ENCODE data around the gene DSP.
A peak's percentile ranks its signal among the peaks of the same experiment; 100 is the strongest.

Gene DSP

DNA sequence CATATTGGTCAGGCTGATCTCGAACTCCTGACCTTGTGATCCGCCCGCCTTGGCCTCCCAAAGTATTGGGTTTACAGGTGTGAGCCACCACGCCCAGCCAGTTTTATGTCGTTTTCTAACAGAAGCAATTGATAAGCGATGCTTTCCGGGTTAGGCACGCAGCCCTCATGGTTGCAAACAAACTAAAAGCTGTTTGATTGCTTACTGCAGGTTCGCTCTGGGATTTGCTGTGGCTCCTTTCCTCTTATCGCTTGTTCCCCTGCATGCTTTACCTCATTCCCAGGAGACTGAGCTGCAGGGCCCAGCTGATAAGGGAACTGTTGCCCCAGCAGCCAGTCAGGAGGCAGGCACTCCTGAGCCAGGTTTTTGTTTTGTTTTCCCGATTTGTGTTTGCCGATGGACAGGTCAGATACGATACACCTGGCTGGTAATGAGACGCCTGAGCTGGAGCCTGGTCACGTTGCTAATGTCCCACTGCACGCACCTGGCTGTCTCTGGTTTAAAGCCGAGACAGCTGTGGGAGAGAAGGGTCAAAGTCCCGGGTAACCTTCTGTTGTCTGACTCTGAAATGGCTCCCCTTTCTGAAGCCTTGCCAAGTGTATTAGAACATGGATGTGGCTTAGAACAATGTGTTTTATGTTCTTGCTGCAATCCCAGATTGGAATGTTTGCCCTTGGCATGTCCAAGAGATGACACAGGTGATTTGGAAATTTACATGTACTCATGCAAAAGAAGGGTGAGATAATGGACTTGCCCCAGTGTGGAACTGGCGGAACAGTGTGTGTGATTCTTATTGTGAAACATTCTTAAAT lies 19.9 kb downstream of the DSP start:
- no peak for FAIRE-seq

GRCh38 chr6:7562769-7563168 lies 21.3 kb downstream of the DSP start:
- FAIRE-seq, result no peak

DNA sequence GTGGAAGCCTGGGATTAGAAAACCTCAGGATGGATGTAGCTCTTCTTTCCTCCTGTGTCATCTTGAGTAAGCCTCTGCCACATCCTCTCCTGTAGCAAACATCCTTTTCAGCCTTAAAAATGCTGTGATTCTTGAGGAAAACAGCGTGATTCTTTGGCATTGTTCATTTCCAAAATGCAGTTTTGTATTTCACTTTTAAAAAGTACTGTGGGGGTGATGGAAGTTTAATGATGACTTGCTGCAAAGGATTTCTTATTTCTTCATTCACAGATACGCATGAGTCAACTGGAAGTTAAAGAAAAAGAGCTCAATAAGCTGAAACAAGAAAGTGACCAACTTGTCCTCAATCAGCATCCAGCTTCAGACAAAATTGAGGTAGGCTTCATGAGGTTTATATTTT lies 24.6 kb downstream of the DSP start:
- FAIRE-seq, result no peak

GRCh38 chr6:7566617-7567173 lies 25.2 kb downstream of the DSP start:
- no peak for FAIRE-seq

DNA sequence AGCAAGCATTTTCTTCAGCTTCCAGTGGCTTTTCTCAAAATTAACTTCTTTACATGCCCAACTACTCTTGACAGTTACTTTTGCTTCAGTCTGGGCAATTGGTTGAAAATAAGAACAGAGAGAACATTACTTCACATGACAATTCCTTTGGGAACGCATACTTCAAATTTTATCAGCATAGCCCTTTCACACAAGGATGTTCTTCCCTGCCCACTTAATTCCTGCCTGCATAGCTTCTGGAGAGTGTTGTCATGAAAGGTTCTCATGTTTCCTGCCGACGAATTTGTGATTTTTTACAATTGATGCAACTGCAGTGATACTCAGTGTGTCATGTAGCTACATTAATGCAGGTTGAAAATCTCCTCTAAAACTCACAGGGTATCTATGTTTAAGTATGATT lies 26.6 kb downstream of the DSP start:
- no peak for FAIRE-seq

DNA sequence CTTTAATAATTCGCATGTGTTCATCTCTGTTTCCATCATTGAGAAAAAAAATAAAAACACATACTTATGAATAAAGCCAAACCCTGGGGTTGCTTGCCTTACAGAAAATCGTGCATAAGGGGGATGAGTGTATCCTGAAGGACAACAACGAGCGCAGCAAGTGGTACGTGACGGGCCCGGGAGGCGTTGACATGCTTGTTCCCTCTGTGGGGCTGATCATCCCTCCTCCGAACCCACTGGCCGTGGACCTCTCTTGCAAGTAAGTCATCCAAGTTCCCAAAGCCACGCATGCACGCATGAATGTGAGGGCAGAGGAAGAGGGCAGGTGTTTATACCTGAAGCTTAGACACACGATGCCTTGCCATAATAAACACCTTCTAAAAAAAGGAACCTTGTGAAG lies 27.6 kb downstream of the DSP start:
- FAIRE-seq, result no peak

- no peak for FAIRE-seq
Observed at GRCh38 chr6:7572213-7572943, 30.9 kb downstream of the DSP start.

DNA sequence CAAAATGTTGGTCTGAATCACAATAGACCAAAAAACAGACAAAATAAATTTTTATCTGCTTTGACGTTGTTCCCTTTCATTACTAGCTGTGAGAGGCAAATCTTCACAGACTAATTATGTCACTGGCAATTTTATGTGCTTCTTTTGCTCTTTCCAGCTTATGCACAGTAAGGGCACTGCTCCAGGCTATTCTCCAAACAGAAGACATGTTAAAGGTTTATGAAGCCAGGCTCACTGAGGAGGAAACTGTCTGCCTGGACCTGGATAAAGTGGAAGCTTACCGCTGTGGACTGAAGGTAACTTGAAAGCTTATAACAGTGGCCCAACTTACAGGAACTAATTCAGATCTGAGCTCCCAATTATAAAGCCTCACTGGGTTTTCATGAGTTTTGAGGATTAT lies 33.0 kb downstream of the DSP start:
- FAIRE-seq, result no peak

- FAIRE-seq, result no peak
Observed at GRCh38 chr6:7578516-7578915, 37.0 kb downstream of the DSP start.

- no peak for FAIRE-seq
Observed at GRCh38 chr6:7578931-7579330, 37.5 kb downstream of the DSP start.

DNA sequence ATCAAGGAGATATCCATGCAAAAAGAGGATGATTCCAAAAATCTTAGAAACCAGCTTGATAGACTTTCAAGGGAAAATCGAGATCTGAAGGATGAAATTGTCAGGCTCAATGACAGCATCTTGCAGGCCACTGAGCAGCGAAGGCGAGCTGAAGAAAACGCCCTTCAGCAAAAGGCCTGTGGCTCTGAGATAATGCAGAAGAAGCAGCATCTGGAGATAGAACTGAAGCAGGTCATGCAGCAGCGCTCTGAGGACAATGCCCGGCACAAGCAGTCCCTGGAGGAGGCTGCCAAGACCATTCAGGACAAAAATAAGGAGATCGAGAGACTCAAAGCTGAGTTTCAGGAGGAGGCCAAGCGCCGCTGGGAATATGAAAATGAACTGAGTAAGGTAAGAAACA lies 38.4 kb downstream of the DSP start:
- FAIRE-seq, result no peak

DNA sequence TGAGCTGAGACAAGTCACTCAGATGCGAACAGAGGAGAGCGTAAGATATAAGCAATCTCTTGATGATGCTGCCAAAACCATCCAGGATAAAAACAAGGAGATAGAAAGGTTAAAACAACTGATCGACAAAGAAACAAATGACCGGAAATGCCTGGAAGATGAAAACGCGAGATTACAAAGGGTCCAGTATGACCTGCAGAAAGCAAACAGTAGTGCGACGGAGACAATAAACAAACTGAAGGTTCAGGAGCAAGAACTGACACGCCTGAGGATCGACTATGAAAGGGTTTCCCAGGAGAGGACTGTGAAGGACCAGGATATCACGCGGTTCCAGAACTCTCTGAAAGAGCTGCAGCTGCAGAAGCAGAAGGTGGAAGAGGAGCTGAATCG lies 39.1 kb downstream of the DSP start:
- FAIRE-seq, result no peak

DNA sequence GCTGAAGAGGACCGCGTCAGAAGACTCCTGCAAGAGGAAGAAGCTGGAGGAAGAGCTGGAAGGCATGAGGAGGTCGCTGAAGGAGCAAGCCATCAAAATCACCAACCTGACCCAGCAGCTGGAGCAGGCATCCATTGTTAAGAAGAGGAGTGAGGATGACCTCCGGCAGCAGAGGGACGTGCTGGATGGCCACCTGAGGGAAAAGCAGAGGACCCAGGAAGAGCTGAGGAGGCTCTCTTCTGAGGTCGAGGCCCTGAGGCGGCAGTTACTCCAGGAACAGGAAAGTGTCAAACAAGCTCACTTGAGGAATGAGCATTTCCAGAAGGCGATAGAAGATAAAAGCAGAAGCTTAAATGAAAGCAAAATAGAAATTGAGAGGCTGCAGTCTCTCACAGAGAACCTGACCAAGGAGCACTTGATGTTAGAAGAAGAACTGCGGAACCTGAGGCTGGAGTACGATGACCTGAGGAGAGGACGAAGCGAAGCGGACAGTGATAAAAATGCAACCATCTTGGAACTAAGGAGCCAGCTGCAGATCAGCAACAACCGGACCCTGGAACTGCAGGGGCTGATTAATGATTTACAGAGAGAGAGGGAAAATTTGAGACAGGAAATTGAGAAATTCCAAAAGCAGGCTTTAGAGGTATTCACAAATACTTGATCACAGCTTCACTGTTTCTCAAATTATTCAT lies 39.6 kb downstream of the DSP start:
- FAIRE-seq, result no peak

- no peak for FAIRE-seq
Observed at GRCh38 chr6:7585287-7585930, 43.9 kb downstream of the DSP start.

GRCh38 chr6:7587631-7588100 lies 46.2 kb downstream of the DSP start:
- no peak for FAIRE-seq

DNA sequence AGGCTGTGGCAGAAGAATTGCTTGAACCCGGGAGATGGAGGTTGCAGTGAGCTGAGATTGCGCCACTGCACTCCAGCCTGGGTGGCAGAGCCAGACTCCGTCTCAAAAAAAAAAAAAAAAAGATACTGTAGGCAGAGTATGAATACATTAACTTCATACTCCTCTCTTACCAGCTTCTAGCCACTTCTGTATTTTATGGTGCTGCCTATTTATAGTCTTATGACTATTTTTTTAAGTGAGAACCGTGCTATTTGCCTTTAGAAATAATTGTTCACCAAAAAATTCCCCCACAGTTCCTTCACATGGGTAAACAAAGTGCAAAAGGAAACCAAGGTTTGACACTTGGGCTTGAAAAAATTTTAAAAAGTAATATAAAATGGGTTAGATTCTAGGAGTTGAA lies 47.0 kb downstream of the DSP start:
- FAIRE-seq, result no peak

- no peak for FAIRE-seq
Observed at GRCh38 chr6:7589221-7589620, 47.8 kb downstream of the DSP start.

- peak; percentile 93 for FAIRE-seq
Observed at GRCh38 chr6:7589949-7590917, 48.8 kb downstream of the DSP start, which contains the start of gene SNRNP48. TSS of gene SNRNP48 (plus strand) at chr6:7590198. CDS start at chr6:7590258, 60 bp downstream.

DNA sequence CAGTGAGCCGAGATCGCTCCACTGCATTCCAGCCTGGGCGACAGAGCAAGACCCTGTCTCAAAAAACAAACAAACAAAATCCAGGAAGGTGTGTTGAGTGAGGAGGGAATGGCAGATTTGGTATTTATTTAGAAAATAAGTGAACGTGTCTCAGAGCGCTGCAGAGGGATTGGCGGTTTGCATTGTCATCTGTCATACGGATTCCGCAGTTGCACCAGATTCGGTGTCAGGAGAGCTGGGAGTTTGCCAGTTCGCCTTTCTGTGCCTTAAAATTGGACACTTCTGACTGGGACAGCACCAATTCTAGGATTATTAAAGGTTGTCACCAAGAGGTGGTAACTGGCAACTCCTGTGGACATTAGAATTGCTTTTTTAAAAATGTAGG lies 49.4 kb downstream of the DSP start:
- FAIRE-seq, result no peak

DNA sequence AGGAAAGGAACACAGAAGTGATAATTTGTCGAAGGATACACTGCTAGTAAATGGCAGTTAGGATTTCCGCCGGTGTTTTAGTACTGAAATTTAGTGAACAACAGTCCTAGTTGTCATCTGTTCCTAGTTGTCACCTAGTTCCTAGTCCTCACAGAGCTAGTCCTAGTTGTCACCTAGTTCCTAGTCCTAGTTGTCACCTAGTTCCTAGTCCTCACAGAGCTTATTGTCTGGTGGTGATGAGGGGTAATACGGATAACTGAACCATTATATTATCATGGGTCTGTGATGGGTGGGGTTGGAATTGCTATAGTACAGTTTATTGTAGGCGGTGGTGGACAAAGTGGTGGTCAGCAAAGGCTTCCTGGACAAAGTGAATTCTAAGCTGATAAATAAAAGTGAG lies 50.3 kb downstream of the DSP start:
- FAIRE-seq, result no peak

DNA sequence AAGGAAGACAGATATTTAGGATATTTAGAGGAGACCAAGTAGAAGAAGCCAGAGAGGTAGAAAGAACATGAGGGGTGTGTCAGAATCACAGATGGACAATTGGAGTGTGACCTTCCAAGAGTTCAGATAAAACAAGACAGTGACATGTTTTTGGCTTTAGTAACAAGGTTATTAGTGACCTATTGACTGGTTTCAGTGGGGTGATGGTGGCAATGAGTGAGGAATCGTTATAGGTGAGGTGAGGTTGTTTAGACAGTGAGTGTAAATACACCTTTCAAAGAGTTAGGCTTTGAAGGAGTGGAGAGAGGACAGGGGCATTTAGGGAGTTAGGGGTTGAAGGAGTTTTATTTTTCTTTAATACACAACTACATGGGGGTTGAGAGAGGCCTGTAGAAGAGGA lies 51.8 kb downstream of the DSP start:
- no peak for FAIRE-seq
